GM10248 (cell line): ENCODE measurements around the gene MYOG.

ENCODE experiments used
- CTCF ChIA-PET: fragments of 300-600 bp; sonication (Branson Sonifier 250); formaldehyde crosslinking; extraction: SDS; loops from one replicate; lab custom pipeline; 2021; ENCODE audit warnings: antibody characterized with exemption; lab: Yijun Ruan, JAX
- POLR2A ChIA-PET: fragments of 350-650 bp; sonication (Branson Sonifier 250); formaldehyde crosslinking; extraction: SDS; loops from one replicate; lab custom pipeline; 2020; ENCODE audit warnings: antibody characterized with exemption; lab: Yijun Ruan, JAX
- DNase-seq: peaks from one replicate; pipeline ENCODE4 v3.0.0; 2012; ENCODE audit errors: extremely low spot score
- CTCF ChIP-seq: IDR thresholded peaks from 2 replicates; pipeline ENCODE4 v1.5.1; 2012; ENCODE audit warnings: mild to moderate bottlenecking, low read depth; ENCODE audit errors: extremely low read depth, missing control alignments, control extremely low read depth

MYOG gene

GRCh38 chr1:203091761-203092330, 6.0 kb upstream of the MYOG start:
- no peak for TF ChIP-seq CTCF
- ChIA-PET POLR2A (no interaction called here), CTCF (no interaction called here)
- no peak for DNase-seq

DNA sequence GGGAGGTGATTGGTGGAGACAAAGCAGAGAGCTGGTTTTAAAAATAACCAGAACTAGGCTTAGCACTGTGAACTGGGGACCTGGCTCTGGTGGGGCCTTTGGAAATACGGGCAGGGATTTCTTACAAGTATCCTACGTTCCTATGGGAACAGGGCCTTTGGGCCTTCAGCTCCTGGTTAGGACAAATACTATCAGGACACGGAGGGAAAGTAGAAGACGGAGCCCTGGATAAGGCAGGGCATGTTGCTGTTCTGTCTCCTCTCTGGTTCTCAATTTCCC, 5.3 kb upstream of the MYOG start:
- ChIA-PET CTCF (no interaction called here), POLR2A (no interaction called here)
- no peak for TF ChIP-seq CTCF
- no peak for DNase-seq

DNA sequence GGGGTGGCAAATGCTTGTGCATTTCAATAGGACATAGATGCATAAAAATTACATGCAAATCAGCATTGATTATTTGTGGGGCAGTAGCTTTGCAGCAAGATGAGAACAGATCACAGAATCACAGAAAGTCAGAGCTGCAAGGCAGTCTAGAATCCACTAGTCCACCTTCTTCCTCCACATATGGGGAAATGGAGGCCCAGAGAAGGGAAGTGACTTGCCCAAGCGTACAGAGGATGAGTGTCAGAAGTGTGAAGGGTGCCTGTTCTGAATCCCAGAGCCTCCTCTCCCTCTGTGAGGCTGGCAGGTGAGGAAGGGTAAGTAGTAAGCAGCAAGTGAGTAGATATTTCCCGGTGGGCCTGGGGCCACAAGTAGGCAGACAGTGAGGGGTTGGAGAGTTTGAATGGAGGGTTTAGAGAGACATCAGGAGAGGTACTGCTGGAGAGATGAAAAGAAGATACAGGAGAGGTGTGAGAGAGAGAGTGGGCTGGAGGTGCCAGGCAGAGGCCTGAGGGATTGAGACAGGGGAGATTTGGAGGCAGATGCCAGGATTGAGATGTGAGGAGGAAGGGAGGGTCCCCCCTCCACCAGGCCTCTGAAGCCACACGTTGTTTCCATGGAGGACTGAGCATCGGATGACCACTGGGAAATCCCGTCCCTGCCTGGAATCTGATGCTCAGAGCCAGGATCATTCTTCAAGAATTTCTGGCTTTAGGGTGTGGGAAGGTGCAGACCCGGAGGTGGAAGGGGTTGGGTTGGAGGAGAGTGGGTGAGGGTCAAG, 4.8 kb upstream of the MYOG start:
- ChIA-PET CTCF (no interaction called here), POLR2A (no interaction called here)
- DNase-seq, result no peak
- TF ChIP-seq CTCF, result no peak

DNA sequence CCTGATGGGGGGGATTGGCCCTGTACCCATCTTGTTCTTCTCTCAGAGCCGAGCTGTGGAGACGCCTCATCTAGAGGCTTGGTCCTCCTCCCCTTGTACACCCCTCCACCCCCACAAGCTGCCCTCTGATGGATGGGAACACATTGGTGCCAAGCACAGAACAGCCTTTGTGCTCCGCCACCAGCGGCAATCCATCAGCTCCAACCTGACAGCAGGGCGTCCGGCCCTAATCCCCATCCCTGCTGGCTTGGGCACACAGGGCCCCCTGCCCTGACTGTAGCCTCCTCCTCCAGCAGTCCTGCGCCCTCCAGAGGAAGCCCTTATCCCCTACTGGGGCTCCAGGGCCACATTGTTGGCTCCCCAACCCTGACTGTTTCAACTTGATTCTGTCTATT, 3.8 kb upstream of the MYOG start:
- ChIA-PET CTCF (no interaction called here), POLR2A (no interaction called here)
- no peak for TF ChIP-seq CTCF
- no peak for DNase-seq

DNA sequence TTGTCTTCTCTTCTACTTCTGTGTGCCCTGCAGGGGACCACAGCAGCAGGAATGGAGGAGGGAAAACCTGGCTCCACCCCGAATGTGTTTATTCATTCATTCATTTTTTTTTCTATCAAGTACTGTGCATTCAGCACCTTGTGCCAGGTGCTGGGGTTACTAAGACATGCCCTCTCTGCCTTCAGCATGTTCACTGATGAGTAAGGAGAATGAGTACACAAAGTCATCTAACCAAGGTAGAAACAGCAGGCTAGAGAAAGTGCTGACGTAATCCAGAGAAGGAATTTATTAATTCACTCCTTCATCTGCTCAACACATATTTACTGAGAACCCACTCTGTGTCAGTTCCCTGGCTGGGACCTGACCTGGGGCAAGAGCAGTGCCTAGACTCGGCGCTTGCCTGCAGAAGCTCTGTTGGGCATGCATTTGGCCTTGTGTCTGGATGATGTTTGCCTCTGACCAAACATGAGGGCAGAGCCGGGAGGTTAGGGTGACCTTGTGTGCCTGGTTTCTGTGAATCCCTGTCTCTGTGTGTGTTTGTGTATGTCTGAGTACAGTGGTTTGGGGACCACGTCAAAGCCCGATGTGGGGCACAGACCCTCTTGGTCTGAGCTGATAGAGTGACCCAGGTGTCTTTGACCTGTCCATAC, 3.3 kb upstream of the MYOG start:
- POLR2A ChIA-PET, result no interaction called here
- no peak for DNase-seq
- no peak for TF ChIP-seq CTCF
- CTCF ChIA-PET, result interaction anchor here (0.6 kb wide), 1 partner anchor 50 kb away, joined by 3 read pairs; no protein-coding TSS in a partner anchor

- POLR2A ChIA-PET, result no interaction called here
- CTCF ChIA-PET, result no interaction called here
- no peak for TF ChIP-seq CTCF
- DNase-seq, result no peak
These were observed 2.6 kb upstream of the MYOG start for GRCh38 chr1:203088441-203088840.
